HEK293 (cell line): ENCODE measurements around the gene CEP112.

ENCODE experiments used
- CTCF ChIA-PET: fragments of 350-600 bp; formaldehyde crosslinking; extraction: SDS; loops from one replicate; lab custom pipeline; 2021; ENCODE audit warnings: antibody characterized with exemption; lab: Yijun Ruan, JAX
- POLR2A ChIA-PET: fragments of 300-600 bp; formaldehyde crosslinking; extraction: SDS; loops from one replicate; lab custom pipeline; 2020; ENCODE audit warnings: antibody characterized with exemption, inconsistent platforms; lab: Yijun Ruan, JAX
- H3K27ac ChIP-seq: fragments of 200-500 bp; sonication (Bioruptor generic); 2 replicates; pipeline ENCODE4 v1.5.1; 2014; ENCODE audit warnings: low read depth, low read length, control low read depth, inconsistent platforms; ENCODE audit errors: extremely low read depth
- H3K36me3 ChIP-seq, 2 experiments: fragments of 200-500 bp in 1 of 2; sonication (Bioruptor generic) in 1 of 2; 1 replicate in 1 of 2; 2 replicates in 1 of 2; pipeline ENCODE4 v1.5.1; 2014 to 2017; ENCODE audit warnings: inconsistent platforms in 2 of 2, low read length in 2 of 2; ENCODE audit not compliant: control insufficient read depth in 2 of 2, insufficient read depth in 1 of 2
- H3K4me1 ChIP-seq: fragments of 200-500 bp; sonication (Bioruptor generic); 2 replicates; pipeline ENCODE4 v1.5.1; 2014; ENCODE audit warnings: mild to moderate bottlenecking, low read length, inconsistent platforms; ENCODE audit not compliant: control insufficient read depth, insufficient read depth
- H3K4me3 ChIP-seq: 2 replicates; pipeline ENCODE4 v1.5.1; 2011; ENCODE audit warnings: low read depth, mild to moderate bottlenecking, control low read depth, low read length, moderate library complexity
- H3K9me3 ChIP-seq: fragments of 200-500 bp; sonication (Bioruptor generic); 2 replicates; pipeline ENCODE4 v1.5.1; 2014; ENCODE audit warnings: low read depth, low read length, inconsistent platforms; ENCODE audit not compliant: control insufficient read depth, insufficient read depth
- SP2 ChIP-seq: fragments of 450-650 bp; formaldehyde crosslinking; IDR thresholded peaks from 2 replicates; pipeline ENCODE4 v1.5.1; 2016; ENCODE audit warnings: missing biosample characterization, missing genetic modification characterization
- ZBTB48 ChIP-seq: fragments of 450-650 bp; formaldehyde crosslinking; IDR thresholded peaks from 2 replicates; pipeline ENCODE4 v1.5.1; 2016; ENCODE audit warnings: missing biosample characterization, missing genetic modification characterization
- ZFHX2 ChIP-seq: fragments of 450-650 bp; formaldehyde crosslinking; conservative IDR thresholded peaks from 2 replicates; pipeline ENCODE4 v1.5.1; 2016; ENCODE audit warnings: missing biosample characterization, missing genetic modification characterization
- ZFP41 ChIP-seq: fragments of 450-650 bp; formaldehyde crosslinking; IDR thresholded peaks from 2 replicates; pipeline ENCODE4 v1.5.1; 2016; ENCODE audit warnings: missing biosample characterization, missing genetic modification characterization, borderline replicate concordance
- ZIC2 ChIP-seq: fragments of 450-650 bp; formaldehyde crosslinking; IDR thresholded peaks from 2 replicates; pipeline ENCODE4 v1.5.1; 2016; ENCODE audit warnings: missing biosample characterization, missing genetic modification characterization
- ZNF426 ChIP-seq: fragments of 450-650 bp; formaldehyde crosslinking; IDR thresholded peaks from 2 replicates; pipeline ENCODE4 v1.5.1; 2017; ENCODE audit warnings: missing biosample characterization, missing genetic modification characterization, mild to moderate bottlenecking, inconsistent platforms, moderate library complexity
- ZNF510 ChIP-seq: fragments of 450-650 bp; formaldehyde crosslinking; IDR thresholded peaks from 2 replicates; pipeline ENCODE4 v1.5.1; 2018; ENCODE audit warnings: mild to moderate bottlenecking, missing genetic modification characterization, missing biosample characterization; ENCODE audit not compliant: insufficient replicate concordance
- ZNF555 ChIP-seq: fragments of 450-650 bp; formaldehyde crosslinking; conservative IDR thresholded peaks from 2 replicates; pipeline ENCODE4 v1.5.1; 2017; ENCODE audit warnings: missing biosample characterization, mild to moderate bottlenecking, missing genetic modification characterization, inconsistent platforms
- ZNF558 ChIP-seq: fragments of 450-650 bp; formaldehyde crosslinking; IDR thresholded peaks from 2 replicates; pipeline ENCODE4 v1.5.1; 2016; ENCODE audit warnings: missing biosample characterization, missing genetic modification characterization
- ZNF670 ChIP-seq: fragments of 450-650 bp; formaldehyde crosslinking; IDR thresholded peaks from 2 replicates; pipeline ENCODE4 v1.5.1; 2016; ENCODE audit warnings: missing biosample characterization, missing genetic modification characterization, low read depth
- ZNF776 ChIP-seq: fragments of 450-650 bp; formaldehyde crosslinking; IDR thresholded peaks from 2 replicates; pipeline ENCODE4 v1.5.0; 2017; ENCODE audit warnings: missing biosample characterization, missing genetic modification characterization, borderline replicate concordance
- ZNF830 ChIP-seq: fragments of 450-650 bp; IDR thresholded peaks from 2 replicates; pipeline ENCODE4 v1.5.0; 2018; ENCODE audit warnings: missing biosample characterization, missing genetic modification characterization, low read depth, mild to moderate bottlenecking, moderate library complexity
- TF ChIP-seq, protein P1 (sequence below): fragments of 450-650 bp; formaldehyde crosslinking; IDR thresholded peaks from 2 replicates; pipeline ENCODE4 v1.5.1; 2017; ENCODE audit warnings: missing biosample characterization, missing genetic modification characterization
- TF ChIP-seq, protein P2 (sequence below): fragments of 450-650 bp; formaldehyde crosslinking; IDR thresholded peaks from 2 replicates; pipeline ENCODE4 v1.5.1; 2017; ENCODE audit warnings: missing biosample characterization, missing genetic modification characterization
- TF ChIP-seq, protein P3 (sequence below): fragments of 450-650 bp; formaldehyde crosslinking; IDR thresholded peaks from 2 replicates; pipeline ENCODE4 v1.5.1; 2016; ENCODE audit warnings: missing biosample characterization, missing genetic modification characterization, low read depth
- TF ChIP-seq, protein P4 (sequence below): fragments of 450-650 bp; formaldehyde crosslinking; IDR thresholded peaks from 2 replicates; pipeline ENCODE4 v1.5.0; 2017; ENCODE audit warnings: missing biosample characterization, missing genetic modification characterization, borderline replicate concordance
- TF ChIP-seq, protein P5 (sequence below): fragments of 450-650 bp; formaldehyde crosslinking; IDR thresholded peaks from 2 replicates; pipeline ENCODE4 v1.5.1; 2016; ENCODE audit warnings: missing biosample characterization, missing genetic modification characterization
- TF ChIP-seq, protein P6 (sequence below): fragments of 450-650 bp; formaldehyde crosslinking; IDR thresholded peaks from 2 replicates; pipeline ENCODE4 v1.5.1; 2016; ENCODE audit warnings: missing biosample characterization, missing genetic modification characterization
- TF ChIP-seq, protein P7 (sequence below): fragments of 450-650 bp; formaldehyde crosslinking; IDR thresholded peaks from 2 replicates; pipeline ENCODE4 v1.5.1; 2016; ENCODE audit warnings: missing biosample characterization, missing genetic modification characterization

CEP112 gene

DNA sequence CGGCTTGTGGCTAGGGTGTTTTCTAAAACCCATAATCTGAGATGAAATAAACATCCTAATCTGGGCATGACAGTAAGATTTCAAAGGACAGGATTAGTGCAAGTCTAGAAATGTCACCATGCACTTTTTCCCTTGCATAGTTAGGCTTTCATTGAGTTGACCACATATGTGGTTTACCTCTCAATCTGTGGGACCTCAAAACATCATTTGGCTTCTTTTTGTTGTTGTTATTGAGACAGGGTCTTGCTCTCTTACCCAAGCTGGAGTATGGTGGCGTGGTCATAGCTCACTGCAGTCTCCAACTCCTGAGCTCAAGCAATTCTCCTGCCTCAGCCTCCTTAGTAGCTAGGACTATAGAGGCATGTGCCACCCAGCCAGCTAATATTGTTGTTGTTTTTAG is 197.8 kb downstream of the CEP112 start:
- POLR2A ChIA-PET: no interaction called here
- no peaks in the 10 kb centered on the region for H3K36me3 ChIP-seq
- H3K9me3 ChIP-seq: no peaks in the 10 kb centered on the region
- no peak overlapping the region for H3K4me3 ChIP-seq
- no peak for TF ChIP-seq ZBTB48 (tag by site-specific recombination)
- TF ChIP-seq, protein P1, sequence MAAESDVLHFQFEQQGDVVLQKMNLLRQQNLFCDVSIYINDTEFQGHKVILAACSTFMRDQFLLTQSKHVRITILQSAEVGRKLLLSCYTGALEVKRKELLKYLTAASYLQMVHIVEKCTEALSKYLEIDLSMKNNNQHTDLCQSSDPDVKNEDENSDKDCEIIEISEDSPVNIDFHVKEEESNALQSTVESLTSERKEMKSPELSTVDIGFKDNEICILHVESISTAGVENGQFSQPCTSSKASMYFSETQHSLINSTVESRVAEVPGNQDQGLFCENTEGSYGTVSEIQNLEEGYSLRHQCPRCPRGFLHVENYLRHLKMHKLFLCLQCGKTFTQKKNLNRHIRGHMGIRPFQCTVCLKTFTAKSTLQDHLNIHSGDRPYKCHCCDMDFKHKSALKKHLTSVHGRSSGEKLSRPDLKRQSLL (tag by site-specific recombination): no peak
- TF ChIP-seq ZFP41 (tag by site-specific recombination): no peak
- TF ChIP-seq, protein P2, sequence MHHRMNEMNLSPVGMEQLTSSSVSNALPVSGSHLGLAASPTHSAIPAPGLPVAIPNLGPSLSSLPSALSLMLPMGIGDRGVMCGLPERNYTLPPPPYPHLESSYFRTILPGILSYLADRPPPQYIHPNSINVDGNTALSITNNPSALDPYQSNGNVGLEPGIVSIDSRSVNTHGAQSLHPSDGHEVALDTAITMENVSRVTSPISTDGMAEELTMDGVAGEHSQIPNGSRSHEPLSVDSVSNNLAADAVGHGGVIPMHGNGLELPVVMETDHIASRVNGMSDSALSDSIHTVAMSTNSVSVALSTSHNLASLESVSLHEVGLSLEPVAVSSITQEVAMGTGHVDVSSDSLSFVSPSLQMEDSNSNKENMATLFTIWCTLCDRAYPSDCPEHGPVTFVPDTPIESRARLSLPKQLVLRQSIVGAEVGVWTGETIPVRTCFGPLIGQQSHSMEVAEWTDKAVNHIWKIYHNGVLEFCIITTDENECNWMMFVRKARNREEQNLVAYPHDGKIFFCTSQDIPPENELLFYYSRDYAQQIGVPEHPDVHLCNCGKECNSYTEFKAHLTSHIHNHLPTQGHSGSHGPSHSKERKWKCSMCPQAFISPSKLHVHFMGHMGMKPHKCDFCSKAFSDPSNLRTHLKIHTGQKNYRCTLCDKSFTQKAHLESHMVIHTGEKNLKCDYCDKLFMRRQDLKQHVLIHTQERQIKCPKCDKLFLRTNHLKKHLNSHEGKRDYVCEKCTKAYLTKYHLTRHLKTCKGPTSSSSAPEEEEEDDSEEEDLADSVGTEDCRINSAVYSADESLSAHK (tag by site-specific recombination): no peak
- TF ChIP-seq, protein P3, sequence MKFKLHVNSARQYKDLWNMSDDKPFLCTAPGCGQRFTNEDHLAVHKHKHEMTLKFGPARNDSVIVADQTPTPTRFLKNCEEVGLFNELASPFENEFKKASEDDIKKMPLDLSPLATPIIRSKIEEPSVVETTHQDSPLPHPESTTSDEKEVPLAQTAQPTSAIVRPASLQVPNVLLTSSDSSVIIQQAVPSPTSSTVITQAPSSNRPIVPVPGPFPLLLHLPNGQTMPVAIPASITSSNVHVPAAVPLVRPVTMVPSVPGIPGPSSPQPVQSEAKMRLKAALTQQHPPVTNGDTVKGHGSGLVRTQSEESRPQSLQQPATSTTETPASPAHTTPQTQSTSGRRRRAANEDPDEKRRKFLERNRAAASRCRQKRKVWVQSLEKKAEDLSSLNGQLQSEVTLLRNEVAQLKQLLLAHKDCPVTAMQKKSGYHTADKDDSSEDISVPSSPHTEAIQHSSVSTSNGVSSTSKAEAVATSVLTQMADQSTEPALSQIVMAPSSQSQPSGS: no peak
- no peak for TF ChIP-seq ZNF558 (tag by site-specific recombination)
- TF ChIP-seq, protein P4, sequence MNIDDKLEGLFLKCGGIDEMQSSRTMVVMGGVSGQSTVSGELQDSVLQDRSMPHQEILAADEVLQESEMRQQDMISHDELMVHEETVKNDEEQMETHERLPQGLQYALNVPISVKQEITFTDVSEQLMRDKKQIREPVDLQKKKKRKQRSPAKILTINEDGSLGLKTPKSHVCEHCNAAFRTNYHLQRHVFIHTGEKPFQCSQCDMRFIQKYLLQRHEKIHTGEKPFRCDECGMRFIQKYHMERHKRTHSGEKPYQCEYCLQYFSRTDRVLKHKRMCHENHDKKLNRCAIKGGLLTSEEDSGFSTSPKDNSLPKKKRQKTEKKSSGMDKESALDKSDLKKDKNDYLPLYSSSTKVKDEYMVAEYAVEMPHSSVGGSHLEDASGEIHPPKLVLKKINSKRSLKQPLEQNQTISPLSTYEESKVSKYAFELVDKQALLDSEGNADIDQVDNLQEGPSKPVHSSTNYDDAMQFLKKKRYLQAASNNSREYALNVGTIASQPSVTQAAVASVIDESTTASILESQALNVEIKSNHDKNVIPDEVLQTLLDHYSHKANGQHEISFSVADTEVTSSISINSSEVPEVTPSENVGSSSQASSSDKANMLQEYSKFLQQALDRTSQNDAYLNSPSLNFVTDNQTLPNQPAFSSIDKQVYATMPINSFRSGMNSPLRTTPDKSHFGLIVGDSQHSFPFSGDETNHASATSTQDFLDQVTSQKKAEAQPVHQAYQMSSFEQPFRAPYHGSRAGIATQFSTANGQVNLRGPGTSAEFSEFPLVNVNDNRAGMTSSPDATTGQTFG (tag by site-specific recombination): no peak
- TF ChIP-seq SP2 (tag by site-specific recombination): no peak
- no peak for TF ChIP-seq ZNF555 (tag by site-specific recombination)
- TF ChIP-seq, protein P5, sequence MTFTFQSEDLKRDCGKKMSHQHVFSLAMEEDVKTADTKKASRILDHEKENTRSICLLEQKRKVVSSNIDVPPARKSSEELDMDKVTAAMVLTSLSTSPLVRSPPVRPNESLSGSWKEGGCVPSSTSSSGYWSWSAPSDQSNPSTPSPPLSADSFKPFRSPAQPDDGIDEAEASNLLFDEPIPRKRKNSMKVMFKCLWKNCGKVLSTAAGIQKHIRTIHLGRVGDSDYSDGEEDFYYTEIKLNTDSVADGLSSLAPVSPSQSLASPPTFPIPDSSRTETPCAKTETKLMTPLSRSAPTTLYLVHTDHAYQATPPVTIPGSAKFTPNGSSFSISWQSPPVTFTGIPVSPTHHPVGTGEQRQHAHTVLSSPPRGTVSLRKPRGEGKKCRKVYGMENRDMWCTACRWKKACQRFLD (tag by site-specific recombination): no peak
- no peak for TF ChIP-seq ZNF830
- TF ChIP-seq, protein P6, sequence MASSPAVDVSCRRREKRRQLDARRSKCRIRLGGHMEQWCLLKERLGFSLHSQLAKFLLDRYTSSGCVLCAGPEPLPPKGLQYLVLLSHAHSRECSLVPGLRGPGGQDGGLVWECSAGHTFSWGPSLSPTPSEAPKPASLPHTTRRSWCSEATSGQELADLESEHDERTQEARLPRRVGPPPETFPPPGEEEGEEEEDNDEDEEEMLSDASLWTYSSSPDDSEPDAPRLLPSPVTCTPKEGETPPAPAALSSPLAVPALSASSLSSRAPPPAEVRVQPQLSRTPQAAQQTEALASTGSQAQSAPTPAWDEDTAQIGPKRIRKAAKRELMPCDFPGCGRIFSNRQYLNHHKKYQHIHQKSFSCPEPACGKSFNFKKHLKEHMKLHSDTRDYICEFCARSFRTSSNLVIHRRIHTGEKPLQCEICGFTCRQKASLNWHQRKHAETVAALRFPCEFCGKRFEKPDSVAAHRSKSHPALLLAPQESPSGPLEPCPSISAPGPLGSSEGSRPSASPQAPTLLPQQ (tag by site-specific recombination): no peak
- TF ChIP-seq ZIC2 (tag by site-specific recombination): no peak
- no peak for TF ChIP-seq ZNF776 (tag by site-specific recombination)
- TF ChIP-seq, protein P7, sequence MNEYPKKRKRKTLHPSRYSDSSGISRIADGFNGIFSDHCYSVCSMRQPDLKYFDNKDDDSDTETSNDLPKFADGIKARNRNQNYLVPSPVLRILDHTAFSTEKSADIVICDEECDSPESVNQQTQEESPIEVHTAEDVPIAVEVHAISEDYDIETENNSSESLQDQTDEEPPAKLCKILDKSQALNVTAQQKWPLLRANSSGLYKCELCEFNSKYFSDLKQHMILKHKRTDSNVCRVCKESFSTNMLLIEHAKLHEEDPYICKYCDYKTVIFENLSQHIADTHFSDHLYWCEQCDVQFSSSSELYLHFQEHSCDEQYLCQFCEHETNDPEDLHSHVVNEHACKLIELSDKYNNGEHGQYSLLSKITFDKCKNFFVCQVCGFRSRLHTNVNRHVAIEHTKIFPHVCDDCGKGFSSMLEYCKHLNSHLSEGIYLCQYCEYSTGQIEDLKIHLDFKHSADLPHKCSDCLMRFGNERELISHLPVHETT: no peak
- TF ChIP-seq ZNF426: no peak
- no peak for TF ChIP-seq ZFHX2 (tag by site-specific recombination)
- TF ChIP-seq ZNF670 (tag by site-specific recombination): no peak
- TF ChIP-seq ZNF510 (tag by site-specific recombination): no peak
- no peak overlapping the region for H3K27ac ChIP-seq
- CTCF ChIA-PET: no interaction called here
- no peaks in the 10 kb centered on the region for H3K4me1 ChIP-seq
